Stimulated activated naive B cell treated with anti-CD40 and anti-IgM and Interleukin-4, amounts not matched to agents 10 μg/mL and 1 μg/mL and 100 μg/mL, for 72 hours (primary cell): ENCODE measurements around the gene CLEC16A.

Experiments
- ATAC-seq, 2 donors: fragments of 150-1000 bp; cut with Tn5 transposase; replicated peaks; 2 replicates each; pipeline ENCODE4 v1.10.0; 2021; ENCODE audit warnings: moderate library complexity in 1 of 2
- DNase-seq: peaks from one replicate; pipeline ENCODE4 v3.0.0; 2021
- H3K27ac Mint-ChIP-seq: one replicate; pipeline ENCODE4 v1.8.0; 2022; ENCODE audit warnings: mild to moderate bottlenecking, mixed read lengths
- H3K27me3 Mint-ChIP-seq, 2 donors: one replicate each; pipeline ENCODE4 v1.8.0; 2022; ENCODE audit warnings: mixed read lengths in 2 of 2
- H3K36me3 Mint-ChIP-seq, 2 donors: one replicate each; pipeline ENCODE4 v1.8.0; 2022; ENCODE audit warnings: mixed read lengths in 2 of 2, mild to moderate bottlenecking in 1 of 2
- H3K4me1 Mint-ChIP-seq, 2 donors: one replicate each; pipeline ENCODE4 v1.8.0; 2022; ENCODE audit warnings: mixed read lengths in 2 of 2, mild to moderate bottlenecking in 1 of 2
- H3K4me3 Mint-ChIP-seq, 2 donors: one replicate each; pipeline ENCODE4 v1.8.0; 2022; ENCODE audit warnings: mild to moderate bottlenecking in 2 of 2, mixed read lengths in 2 of 2, moderate library complexity in 1 of 2
- H3K9me3 Mint-ChIP-seq, 2 donors: one replicate each; pipeline ENCODE4 v1.8.0; 2022; ENCODE audit warnings: mixed read lengths in 2 of 2, mild to moderate bottlenecking in 1 of 2

The CLEC16A gene

GRCh38 chr16:11133344-11133943, 189.1 kb downstream of the CLEC16A start:
- Mint-ChIP-seq H3K27me3 (no peaks in the 10 kb centered on the region), H3K4me1 (peaks cover 54 to 86% of the 10 kb centered on the region in 2 donors), H3K27ac (peak overlapping the region; percentile 94), H3K36me3 (peaks cover 73 to 87% of the 10 kb centered on the region in 2 donors), H3K9me3 (peaks cover 0 to 1% of the 10 kb centered on the region in 2 donors), H3K4me3 (no peak overlapping the region)
- ATAC-seq, result peak; percentile 16 to 40
- DNase-seq, result peak; percentile 43

- peaks cover 47 to 86% of the 10 kb centered on the region in 2 donors for H3K4me1 Mint-ChIP-seq
Measured at GRCh38 chr16:11134722-11135463, 190.5 kb downstream of the CLEC16A start.

GRCh38 chr16:11135464-11135973, 191.2 kb downstream of the CLEC16A start:
- DNase-seq (no peak), ATAC-seq (no peak)
- H3K4me3 Mint-ChIP-seq, result no peak overlapping the region
- peaks cover 65 to 85% of the 10 kb centered on the region in 2 donors for H3K36me3 Mint-ChIP-seq
- H3K27ac Mint-ChIP-seq, result peak overlapping the region; percentile 43
- peaks cover 0 to 1% of the 10 kb centered on the region in 2 donors for H3K9me3 Mint-ChIP-seq
- peaks cover 45 to 86% of the 10 kb centered on the region in 2 donors for H3K4me1 Mint-ChIP-seq
- H3K27me3 Mint-ChIP-seq, result no peaks in the 10 kb centered on the region

More at GRCh38 chr16:11134722-11135463, 190.5 kb downstream of the CLEC16A start:
- H3K4me3 Mint-ChIP-seq, result no peak overlapping the region
- DNase-seq (no peak), ATAC-seq (no peak)
- no peaks in the 10 kb centered on the region for H3K27me3 Mint-ChIP-seq
- peak overlapping the region; percentile 75 for H3K27ac Mint-ChIP-seq
- peaks cover 0 to 1% of the 10 kb centered on the region in 2 donors for H3K9me3 Mint-ChIP-seq
- peaks cover 69 to 85% of the 10 kb centered on the region in 2 donors for H3K36me3 Mint-ChIP-seq

- Mint-ChIP-seq H3K27ac (no peak overlapping the region), H3K27me3 (no peaks in the 10 kb centered on the region), H3K9me3 (peaks cover 0 to 1% of the 10 kb centered on the region in 2 donors), H3K4me1 (peaks cover 41 to 82% of the 10 kb centered on the region in 2 donors), H3K36me3 (peaks cover 66 to 84% of the 10 kb centered on the region in 2 donors), H3K4me3 (no peak overlapping the region)
- ATAC-seq, result no peak
- no peak for DNase-seq
Measured at GRCh38 chr16:11136600-11136999, 192.2 kb downstream of the CLEC16A start.

- ATAC-seq, result peak in 1 of 2 donors; percentile 44
- DNase-seq, result no peak
- H3K4me3 Mint-ChIP-seq, result peak overlapping the region; percentile 7 to 31
- H3K4me1 Mint-ChIP-seq, result peaks cover 27 to 71% of the 10 kb centered on the region in 2 donors
- peaks cover 58 to 75% of the 10 kb centered on the region in 2 donors for H3K36me3 Mint-ChIP-seq
- H3K27ac Mint-ChIP-seq, result peak overlapping the region; percentile 84
- no peaks in the 10 kb centered on the region for H3K27me3 Mint-ChIP-seq
- peaks cover 0 to 1% of the 10 kb centered on the region in 2 donors for H3K9me3 Mint-ChIP-seq
Measured at GRCh38 chr16:11138022-11138768, 193.8 kb downstream of the CLEC16A start.

- no peaks in the 10 kb centered on the region for H3K27me3 Mint-ChIP-seq
- no peak overlapping the region for H3K4me3 Mint-ChIP-seq
- H3K27ac Mint-ChIP-seq, result peak overlapping the region; percentile 37
- H3K4me1 Mint-ChIP-seq, result peaks cover 23 to 65% of the 10 kb centered on the region in 2 donors
- H3K36me3 Mint-ChIP-seq, result peaks cover 56 to 72% of the 10 kb centered on the region in 2 donors
- peaks cover 0 to 1% of the 10 kb centered on the region in 2 donors for H3K9me3 Mint-ChIP-seq
- no peak for ATAC-seq
- no peak for DNase-seq
Measured at GRCh38 chr16:11138769-11139325, 194.5 kb downstream of the CLEC16A start.

- Mint-ChIP-seq H3K4me3 (no peak overlapping the region), H3K27me3 (no peaks in the 10 kb centered on the region), H3K9me3 (peaks cover 0 to 1% of the 10 kb centered on the region in 2 donors), H3K4me1 (peaks cover 23 to 61% of the 10 kb centered on the region in 2 donors), H3K36me3 (peaks cover 56 to 75% of the 10 kb centered on the region in 2 donors), H3K27ac (peak overlapping the region; percentile 86)
- ATAC-seq (no peak), DNase-seq (no peak)
Measured at GRCh38 chr16:11139326-11140097, 195.1 kb downstream of the CLEC16A start.

GRCh38 chr16:11140098-11140375, 195.7 kb downstream of the CLEC16A start:
- no peak overlapping the region for H3K4me3 Mint-ChIP-seq
- peaks cover 50 to 75% of the 10 kb centered on the region in 2 donors for H3K36me3 Mint-ChIP-seq

GRCh38 chr16:11140466-11140865, 196.1 kb downstream of the CLEC16A start:
- Mint-ChIP-seq H3K27me3 (no peaks in the 10 kb centered on the region), H3K4me3 (no peak overlapping the region), H3K4me1 (peaks cover 20 to 52% of the 10 kb centered on the region in 2 donors), H3K36me3 (peaks cover 46 to 76% of the 10 kb centered on the region in 2 donors), H3K9me3 (peaks cover 0 to 1% of the 10 kb centered on the region in 2 donors), H3K27ac (no peak overlapping the region)
- DNase-seq, result no peak
- no peak for ATAC-seq

More at GRCh38 chr16:11140098-11140375, 195.7 kb downstream of the CLEC16A start:
- Mint-ChIP-seq H3K27ac (peak overlapping the region; percentile 86), H3K4me1 (peaks cover 20 to 56% of the 10 kb centered on the region in 2 donors), H3K9me3 (peaks cover 0 to 1% of the 10 kb centered on the region in 2 donors), H3K27me3 (no peaks in the 10 kb centered on the region)
- ATAC-seq, result no peak
- DNase-seq, result no peak

- Mint-ChIP-seq H3K27me3 (no peaks in the 10 kb centered on the region), H3K36me3 (peaks cover 46 to 76% of the 10 kb centered on the region in 2 donors), H3K4me1 (peaks cover 20 to 48% of the 10 kb centered on the region in 2 donors), H3K4me3 (no peak overlapping the region), H3K27ac (no peak overlapping the region), H3K9me3 (peaks cover 0 to 1% of the 10 kb centered on the region in 2 donors)
- DNase-seq, result no peak
- no peak for ATAC-seq
Measured at GRCh38 chr16:11140867-11141266, 196.5 kb downstream of the CLEC16A start.

GRCh38 chr16:11141409-11142260, 197.3 kb downstream of the CLEC16A start:
- peak overlapping the region in 1 of 2 donors; percentile 23 for H3K4me3 Mint-ChIP-seq
- H3K4me1 Mint-ChIP-seq, result peaks cover 20 to 45% of the 10 kb centered on the region in 2 donors
- peaks cover 44 to 76% of the 10 kb centered on the region in 2 donors for H3K36me3 Mint-ChIP-seq
- no peak for ATAC-seq
- peak overlapping the region; percentile 31 for H3K27ac Mint-ChIP-seq
- peaks cover 0 to 1% of the 10 kb centered on the region in 2 donors for H3K9me3 Mint-ChIP-seq
- DNase-seq, result no peak
- no peaks in the 10 kb centered on the region for H3K27me3 Mint-ChIP-seq

- Mint-ChIP-seq H3K4me3 (no peak overlapping the region), H3K27ac (no peak overlapping the region), H3K27me3 (no peaks in the 10 kb centered on the region), H3K4me1 (peaks cover 20 to 45% of the 10 kb centered on the region in 2 donors), H3K9me3 (peaks cover 0 to 1% of the 10 kb centered on the region in 2 donors), H3K36me3 (peaks cover 45 to 76% of the 10 kb centered on the region in 2 donors)
- no peak for ATAC-seq
- DNase-seq, result no peak
Measured at GRCh38 chr16:11142261-11142630, 197.9 kb downstream of the CLEC16A start.
